Activated T-helper 17 cell treated with anti-CD3 and anti-CD28 coated beads, Interleukin-2, amount 50 U/mL, for 72 hours (primary cell): ENCODE measurements around the gene C19orf53. TPM values are rescaled to one million over a fixed set of nuclear protein-coding genes. Genes with fewer than 3 reads are reported as not detected.
"Not testable (repeated sequence)": the region's sequence is repeated elsewhere in the genome, so short reads cannot be mapped to it uniquely, and the experiment has no call there.

Source experiments
- ATAC-seq: fragments of 150-1000 bp; cut with Tn5 transposase; replicated peaks from 2 replicates; pipeline ENCODE4 v1.10.0; 2021; ENCODE audit warnings: mild to moderate bottlenecking, moderate library complexity
- H3K27ac Mint-ChIP-seq: one replicate; pipeline ENCODE4 v1.8.0; 2022; ENCODE audit warnings: mixed read lengths
- H3K27me3 Mint-ChIP-seq: one replicate; pipeline ENCODE4 v1.8.0; 2022; ENCODE audit warnings: mixed read lengths
- H3K36me3 Mint-ChIP-seq: one replicate; pipeline ENCODE4 v1.8.0; 2022; ENCODE audit warnings: low read depth, mild to moderate bottlenecking, mixed read lengths
- H3K4me1 Mint-ChIP-seq: one replicate; pipeline ENCODE4 v1.8.0; 2022; ENCODE audit warnings: mixed read lengths
- H3K4me3 Mint-ChIP-seq: one replicate; pipeline ENCODE4 v1.8.0; 2022; ENCODE audit warnings: mild to moderate bottlenecking, mixed read lengths
- H3K9me3 Mint-ChIP-seq: one replicate; pipeline ENCODE4 v1.8.0; 2022; ENCODE audit warnings: mixed read lengths
- total RNA-seq, 2 donors: library from RNA; stranded (reverse); gene quantifications; one replicate each; pipeline ENCODE4 v1.2.3, GENCODE V29; 2022

C19orf53 gene
- total RNA-seq, 2 donors from 2014 or later, result 76.7 to 127 TPM

DNA sequence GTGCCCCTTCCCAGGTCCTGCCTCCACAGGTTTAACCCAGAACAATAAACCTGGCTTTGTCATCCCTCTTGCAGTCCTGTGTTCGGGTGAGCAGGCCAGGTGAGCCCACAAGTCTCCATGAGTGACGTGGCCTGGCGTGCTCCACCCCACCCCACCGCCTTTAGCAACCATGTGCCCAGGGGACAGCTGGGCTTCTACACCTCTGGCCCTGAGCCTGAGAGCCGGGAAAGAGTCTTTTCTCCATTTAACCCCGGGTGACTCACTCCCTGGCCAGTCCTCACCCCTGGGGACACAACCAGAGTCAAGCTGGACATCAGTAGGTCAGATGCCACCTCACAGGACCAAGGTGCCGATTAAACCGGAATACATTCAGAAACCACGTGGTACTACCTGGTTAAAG lies 4.1 kb downstream of the C19orf53 start:
- Mint-ChIP-seq H3K4me1 (peaks cover 17% of the 10 kb centered on the region), H3K27me3 (no peaks in the 10 kb centered on the region), H3K9me3 (no peaks in the 10 kb centered on the region), H3K4me3 (no peak overlapping the region), H3K36me3 (peaks cover 51% of the 10 kb centered on the region), H3K27ac (no peak overlapping the region)
- ATAC-seq, result no peak

DNA sequence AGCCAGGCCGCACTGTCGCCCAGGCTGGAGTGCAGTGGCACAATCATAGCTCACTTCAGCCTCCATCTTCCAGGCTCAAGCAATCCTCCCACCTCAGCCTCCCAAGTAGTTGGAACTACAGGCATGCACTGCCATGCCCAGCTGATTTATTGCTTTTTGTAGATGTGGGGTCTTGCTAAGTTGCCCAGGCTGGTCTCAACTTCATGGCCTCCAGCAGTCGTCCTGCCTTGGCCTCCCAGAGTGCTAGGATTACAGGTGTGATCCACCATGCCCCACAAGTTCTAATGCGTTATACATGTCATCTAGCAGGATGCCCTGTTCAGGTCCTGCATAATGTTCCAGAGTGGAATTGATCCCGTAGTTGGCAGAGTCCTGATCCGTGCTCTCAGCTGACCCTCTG lies 4.6 kb downstream of the C19orf53 start:
- Mint-ChIP-seq H3K9me3 (no peaks in the 10 kb centered on the region), H3K27me3 (no peaks in the 10 kb centered on the region), H3K36me3 (peaks cover 51% of the 10 kb centered on the region), H3K27ac (no peak overlapping the region), H3K4me1 (peaks cover 18% of the 10 kb centered on the region), H3K4me3 (no peak overlapping the region)
- no peak for ATAC-seq

- H3K4me1 Mint-ChIP-seq, result peaks cover 14% of the 10 kb centered on the region
- not testable (repeated sequence) for H3K27ac Mint-ChIP-seq, H3K27me3 Mint-ChIP-seq
These were observed 5.5 kb downstream of the C19orf53 start for GRCh38 chr19:13779794-13780193.

GRCh38 chr19:13781547-13781946 lies 7.3 kb downstream of the C19orf53 start:
- no peak overlapping the region for H3K4me3 Mint-ChIP-seq
- H3K9me3 Mint-ChIP-seq, result no peaks in the 10 kb centered on the region
- peak; percentile 29 for ATAC-seq
- no peaks in the 10 kb centered on the region for H3K27me3 Mint-ChIP-seq
- peaks cover 25% of the 10 kb centered on the region for H3K36me3 Mint-ChIP-seq
- peak overlapping the region; percentile 79 for H3K27ac Mint-ChIP-seq
- H3K4me1 Mint-ChIP-seq, result peaks cover 14% of the 10 kb centered on the region

More at GRCh38 chr19:13779794-13780193, 5.5 kb downstream of the C19orf53 start:
- H3K4me3 Mint-ChIP-seq, H3K9me3 Mint-ChIP-seq, ATAC-seq: not testable (repeated sequence)
- H3K36me3 Mint-ChIP-seq, result peaks cover 42% of the 10 kb centered on the region

DNA sequence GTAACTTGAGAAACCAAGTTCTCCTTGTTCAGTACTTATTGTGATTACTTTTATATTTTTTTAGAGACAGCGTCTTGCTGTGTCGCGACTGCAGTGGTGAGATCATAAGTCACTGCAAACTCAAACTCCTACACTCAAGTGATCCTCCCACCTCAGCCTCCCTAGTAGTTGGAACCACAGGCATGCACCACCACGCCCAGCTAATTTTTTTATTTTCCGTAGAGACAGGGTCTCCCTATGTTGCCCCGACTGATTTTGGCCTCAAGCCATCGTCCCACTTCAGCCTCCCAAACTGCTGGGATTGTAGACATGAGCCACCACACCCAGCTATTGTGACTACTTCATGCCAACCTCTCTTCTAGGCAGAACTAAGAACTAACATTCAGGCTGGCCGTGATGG lies 8.3 kb downstream of the C19orf53 start:
- peaks cover 12% of the 10 kb centered on the region for H3K4me1 Mint-ChIP-seq
- H3K27me3 Mint-ChIP-seq, result no peaks in the 10 kb centered on the region
- H3K27ac Mint-ChIP-seq, result peak overlapping the region; percentile 37
- no peak overlapping the region for H3K4me3 Mint-ChIP-seq
- H3K9me3 Mint-ChIP-seq, result no peaks in the 10 kb centered on the region
- no peak for ATAC-seq
- H3K36me3 Mint-ChIP-seq, result peaks cover 20% of the 10 kb centered on the region

DNA sequence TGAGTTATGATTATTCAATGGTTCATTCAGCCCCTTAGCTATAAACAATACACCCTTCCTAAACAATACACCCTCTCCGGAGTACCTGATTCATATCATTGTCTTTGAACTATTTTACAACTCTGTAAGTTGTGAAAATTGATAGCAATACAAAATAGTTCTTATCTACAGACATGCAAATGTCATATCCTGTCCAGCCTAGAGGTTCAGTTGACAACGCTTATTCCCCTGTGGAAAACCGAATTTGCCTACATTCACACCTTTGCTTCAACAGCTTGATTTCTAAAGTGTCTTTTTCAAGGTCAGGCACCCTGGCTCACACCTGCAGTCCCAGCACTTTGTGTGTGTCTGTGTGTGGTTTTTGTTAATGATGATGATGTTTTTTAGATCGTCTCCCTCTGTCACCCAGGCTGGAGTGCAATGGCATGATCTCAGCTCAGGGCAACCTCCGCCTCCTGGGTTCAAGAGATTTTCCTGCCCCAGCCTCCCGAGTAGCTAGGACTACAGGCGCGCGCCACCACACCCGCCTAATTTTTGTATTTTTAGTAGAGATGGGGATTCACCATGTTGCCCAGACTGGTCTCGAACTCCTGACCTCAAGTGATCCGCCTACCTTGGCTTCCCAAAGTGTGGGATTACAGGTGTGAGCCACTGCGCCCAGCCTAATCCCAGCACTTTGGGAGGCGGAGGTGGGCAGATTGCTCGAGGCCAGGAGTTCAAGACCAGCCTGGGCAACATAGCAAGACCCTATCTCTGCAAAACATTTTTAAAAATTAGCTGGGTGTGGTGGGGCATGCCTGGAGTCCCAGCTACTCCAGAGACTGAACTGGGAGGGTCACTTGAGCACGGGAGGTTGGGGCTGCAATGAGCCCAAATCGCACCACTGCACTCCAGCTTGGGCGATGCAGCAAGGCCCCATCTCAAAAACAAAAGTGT lies 9.6 kb downstream of the C19orf53 start:
- Mint-ChIP-seq H3K4me1 (peaks cover 16% of the 10 kb centered on the region), H3K9me3 (no peaks in the 10 kb centered on the region), H3K27me3 (no peaks in the 10 kb centered on the region), H3K4me3 (no peak overlapping the region), H3K27ac (peak overlapping the region; percentile 37), H3K36me3 (peaks cover 7% of the 10 kb centered on the region)
- no peak for ATAC-seq

- no peaks in the 10 kb centered on the region for H3K36me3 Mint-ChIP-seq
- H3K27me3 Mint-ChIP-seq, result no peaks in the 10 kb centered on the region
- H3K4me1 Mint-ChIP-seq, result peaks cover 19% of the 10 kb centered on the region
- no peaks in the 10 kb centered on the region for H3K9me3 Mint-ChIP-seq
- peak overlapping the region; percentile 80 for H3K27ac Mint-ChIP-seq
- peak; percentile 89 for ATAC-seq
- H3K4me3 Mint-ChIP-seq, result peak overlapping the region; percentile 75
These were observed 10.6 kb downstream of the C19orf53 start for GRCh38 chr19:13784731-13785452.

- ATAC-seq, result no peak
- H3K4me3 Mint-ChIP-seq, result peak overlapping the region; percentile 93
- peak overlapping the region; percentile 75 for H3K27ac Mint-ChIP-seq
- peaks cover 21% of the 10 kb centered on the region for H3K4me1 Mint-ChIP-seq
- no peaks in the 10 kb centered on the region for H3K27me3 Mint-ChIP-seq
- H3K36me3 Mint-ChIP-seq, result no peaks in the 10 kb centered on the region
- no peaks in the 10 kb centered on the region for H3K9me3 Mint-ChIP-seq
These were observed 14.7 kb downstream of the C19orf53 start for GRCh38 chr19:13788991-13789390.

DNA sequence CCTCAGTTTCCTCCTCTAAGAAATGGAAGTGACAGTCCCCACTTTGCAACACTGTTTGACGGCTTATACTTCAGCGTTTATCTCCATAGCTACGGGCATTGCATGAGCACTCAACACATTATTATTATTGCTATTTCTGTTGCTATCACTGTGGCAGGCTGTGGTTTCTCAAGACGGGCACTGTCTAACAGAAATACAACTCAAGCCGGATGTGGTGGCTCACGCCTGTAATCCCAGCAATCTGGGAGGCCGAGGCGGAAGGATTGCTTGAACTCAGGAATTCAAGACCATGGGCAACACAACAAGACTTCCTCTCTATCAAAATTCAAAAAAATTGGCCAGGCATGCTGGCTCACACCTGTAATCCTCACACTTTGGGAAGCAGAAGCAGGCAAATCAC lies 16.1 kb downstream of the C19orf53 start:
- Mint-ChIP-seq H3K4me1 (peaks cover 14% of the 10 kb centered on the region), H3K9me3 (no peaks in the 10 kb centered on the region), H3K27me3 (no peaks in the 10 kb centered on the region), H3K4me3 (peak overlapping the region; percentile 51), H3K27ac (peak overlapping the region; percentile 83), H3K36me3 (no peaks in the 10 kb centered on the region)
- ATAC-seq, result no peak

DNA sequence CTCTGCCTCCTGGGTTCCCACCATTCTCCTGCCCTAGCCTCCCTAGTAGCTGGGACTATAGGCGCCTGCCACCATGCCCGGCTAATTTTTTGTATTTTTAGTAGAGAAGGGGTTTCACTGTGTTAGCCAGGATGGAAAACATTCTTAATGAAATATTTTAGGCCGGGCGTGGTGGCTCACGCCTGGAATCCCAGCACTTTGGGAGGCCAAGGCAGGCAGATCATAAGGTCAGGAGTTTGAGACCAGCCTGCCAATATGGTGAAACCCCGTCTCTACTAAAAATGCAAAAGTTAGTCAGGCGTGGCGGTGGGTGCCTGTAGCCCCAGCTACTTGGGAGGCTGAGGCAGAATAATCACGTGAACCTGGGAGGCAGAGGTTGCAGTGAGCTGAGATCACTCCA lies 19.1 kb downstream of the C19orf53 start:
- ATAC-seq, H3K27ac Mint-ChIP-seq, H3K27me3 Mint-ChIP-seq, H3K36me3 Mint-ChIP-seq, H3K9me3 Mint-ChIP-seq: not testable (repeated sequence)
- Mint-ChIP-seq H3K4me3 (peak overlapping the region; percentile 100), H3K4me1 (peaks cover 16% of the 10 kb centered on the region)

- ATAC-seq, result no peak
- H3K27ac Mint-ChIP-seq, result peak overlapping the region; percentile 97
- no peaks in the 10 kb centered on the region for H3K36me3 Mint-ChIP-seq
- peaks cover 13% of the 10 kb centered on the region for H3K4me1 Mint-ChIP-seq
- no peaks in the 10 kb centered on the region for H3K27me3 Mint-ChIP-seq
- peak overlapping the region; percentile 100 for H3K4me3 Mint-ChIP-seq
- H3K9me3 Mint-ChIP-seq, result no peaks in the 10 kb centered on the region
These were observed 20.1 kb downstream of the C19orf53 start for GRCh38 chr19:13794398-13794756.

DNA sequence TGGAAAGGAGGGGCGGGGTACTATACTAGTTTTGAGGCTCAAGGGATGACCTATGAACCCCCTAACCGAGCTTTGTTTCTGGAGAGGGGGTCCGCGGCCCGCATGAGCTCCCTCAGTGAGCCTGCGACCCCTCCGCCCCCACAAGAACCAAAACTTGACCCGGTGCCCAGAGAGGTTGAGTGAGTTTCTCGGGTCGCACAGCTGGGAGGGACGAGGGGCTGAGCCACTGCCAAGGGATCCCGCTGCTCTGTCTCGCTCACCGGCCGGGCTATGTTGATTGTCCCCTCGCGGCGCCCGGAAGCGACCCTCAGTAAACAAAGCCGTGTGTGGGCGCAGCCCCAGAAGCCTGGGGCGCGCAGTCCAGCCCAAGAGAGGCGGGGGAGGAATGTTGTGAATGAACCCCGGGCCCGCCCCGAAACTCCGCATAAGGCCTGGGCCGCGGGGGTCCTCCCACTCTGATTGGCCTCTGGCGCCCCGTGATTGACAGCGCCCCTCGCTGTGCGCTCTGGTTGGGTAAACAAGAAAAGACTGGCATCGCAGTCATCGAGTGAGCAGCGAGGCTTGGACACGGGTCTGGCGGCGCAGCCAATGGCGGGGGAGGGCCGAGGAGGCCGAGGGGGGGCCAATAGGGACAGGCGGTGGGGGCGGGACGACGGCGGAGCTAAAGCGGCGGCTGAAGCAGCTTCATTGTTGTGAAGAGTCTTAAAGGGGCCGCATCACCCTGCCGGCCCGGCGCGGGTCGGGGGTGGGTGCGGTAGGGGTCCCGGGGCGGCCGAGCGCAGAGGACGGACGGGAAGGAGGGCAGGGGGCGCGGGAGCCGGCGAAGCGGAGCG lies 20.7 kb downstream of the C19orf53 start, which contains the start of gene ZSWIM4:
Gene ZSWIM4, plus strand, starts transcription at position 687 of the 833 bp plus-strand sequence. CDS start 206 bp downstream, outside the sequence.
- H3K36me3 Mint-ChIP-seq, result no peaks in the 10 kb centered on the region
- peak within 1 kb of the TSS; percentile 100 for H3K4me3 Mint-ChIP-seq
- H3K4me1 Mint-ChIP-seq, result peaks cover 13% of the 10 kb centered on the region
- H3K27ac Mint-ChIP-seq, result peak within 1 kb of the TSS; percentile 97
- no peaks in the 10 kb centered on the region for H3K27me3 Mint-ChIP-seq
- peak; percentile 99 for ATAC-seq
- no peaks in the 10 kb centered on the region for H3K9me3 Mint-ChIP-seq

DNA sequence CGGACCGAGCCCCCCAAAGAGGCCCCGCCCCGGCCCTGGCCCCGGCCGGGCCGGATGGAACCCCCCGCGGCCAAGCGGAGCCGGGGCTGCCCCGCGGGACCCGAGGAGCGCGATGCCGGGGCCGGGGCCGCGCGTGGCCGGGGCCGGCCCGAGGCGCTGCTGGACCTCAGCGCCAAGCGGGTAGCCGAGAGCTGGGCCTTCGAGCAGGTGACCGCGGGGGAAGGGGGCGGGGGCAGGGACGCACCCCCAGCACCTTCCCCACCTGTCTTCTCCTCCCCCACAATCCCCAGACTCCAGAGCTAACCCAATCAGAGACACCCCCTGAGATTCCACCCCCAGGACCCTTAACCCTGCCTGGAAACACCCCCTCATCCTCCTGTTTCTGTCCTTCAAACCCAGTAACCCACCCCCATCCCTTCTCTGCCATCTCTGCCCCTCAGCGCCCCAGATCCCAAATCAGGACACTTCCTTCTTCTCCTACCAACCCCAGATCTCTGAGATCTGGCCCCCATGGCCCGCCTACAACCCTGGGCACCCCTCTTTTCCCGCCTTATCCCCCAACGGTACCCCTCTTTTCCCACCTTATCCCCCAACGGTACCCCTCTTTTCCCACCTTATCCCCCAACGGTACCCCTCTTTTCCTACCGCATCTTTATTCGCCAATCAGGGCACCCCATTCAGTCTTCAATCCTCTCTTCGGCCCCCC lies 21.5 kb downstream of the C19orf53 start:
- Mint-ChIP-seq H3K36me3 (no peaks in the 10 kb centered on the region), H3K4me3 (peak overlapping the region; percentile 100), H3K9me3 (no peaks in the 10 kb centered on the region), H3K27ac (peak overlapping the region; percentile 84), H3K4me1 (peaks cover 7% of the 10 kb centered on the region), H3K27me3 (no peaks in the 10 kb centered on the region)
- peak; percentile 15 for ATAC-seq
